Activated T-cell treated with anti-CD3 and anti-CD28 coated beads for 24 hours (primary cell): ENCODE data around the gene PCBP3.

Experiments
- DNase-seq: peaks from one replicate; pipeline ENCODE4 v3.0.0-alpha.2; 2020; ENCODE audit warnings: low read depth

PCBP3 gene

GRCh38 chr21:45861156-45861870 lies 217.8 kb downstream of the PCBP3 start:
- DNase-seq, result no peak

GRCh38 chr21:45862543-45863207 lies 219.2 kb downstream of the PCBP3 start:
- DNase-seq, result no peak

- DNase-seq, result no peak
Measured at GRCh38 chr21:45863267-45863666, 219.7 kb downstream of the PCBP3 start.

GRCh38 chr21:45863751-45864150 lies 220.2 kb downstream of the PCBP3 start:
- DNase-seq, result no peak

- DNase-seq, result no peak
Measured at GRCh38 chr21:45864436-45864835, 220.9 kb downstream of the PCBP3 start.

- DNase-seq, result no peak
Measured at GRCh38 chr21:45865106-45865835, 221.7 kb downstream of the PCBP3 start.

DNA sequence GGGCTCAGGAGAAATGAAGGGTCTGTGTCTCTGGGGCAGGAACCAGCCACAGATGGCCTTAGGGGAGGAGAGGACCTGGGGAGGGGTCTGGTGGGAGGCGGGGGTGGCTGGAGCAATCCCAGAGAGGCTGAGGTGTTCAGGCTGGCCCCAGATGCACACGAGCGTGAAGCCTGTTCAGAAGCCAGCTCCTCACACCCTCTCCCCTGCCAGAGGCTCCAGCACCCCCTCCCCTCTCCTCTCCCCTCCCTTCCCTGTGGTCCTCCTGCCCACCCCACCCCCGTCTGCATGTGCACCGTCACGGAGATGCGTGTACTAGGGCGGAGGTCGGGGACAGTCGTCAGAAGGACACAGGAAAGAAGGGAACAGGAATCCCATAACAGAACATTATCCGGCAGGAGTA lies 223.0 kb downstream of the PCBP3 start:
- DNase-seq, result no peak

DNA sequence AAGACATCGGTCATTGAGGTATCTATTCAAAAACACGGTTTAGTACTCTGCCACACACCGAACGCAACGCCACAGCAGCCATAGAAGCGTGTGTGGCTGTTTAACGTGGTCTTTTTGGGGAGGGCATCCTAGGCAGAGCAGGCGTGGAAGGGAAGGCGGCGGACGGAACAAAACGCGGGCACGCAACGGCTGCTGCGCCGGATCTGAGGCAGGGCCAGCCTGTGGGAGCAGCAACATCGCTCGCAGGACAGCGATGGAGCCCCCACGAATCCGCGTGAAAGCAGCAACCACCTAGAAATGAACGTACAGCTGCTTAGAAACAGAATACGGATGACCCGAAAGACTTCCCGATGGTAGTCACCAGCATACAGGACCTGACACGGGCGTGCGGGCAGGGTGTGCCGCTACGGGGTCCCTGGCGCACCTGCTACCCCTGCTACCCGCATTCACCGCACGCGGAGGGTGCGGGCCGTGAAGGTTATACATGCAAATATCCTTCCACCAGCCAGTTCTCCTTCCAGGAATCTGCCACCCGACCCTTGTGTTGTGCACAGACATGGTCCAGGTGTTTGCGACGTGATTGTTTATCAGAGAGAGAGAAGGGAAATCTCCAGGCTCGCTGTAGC lies 223.6 kb downstream of the PCBP3 start:
- no peak for DNase-seq

DNA sequence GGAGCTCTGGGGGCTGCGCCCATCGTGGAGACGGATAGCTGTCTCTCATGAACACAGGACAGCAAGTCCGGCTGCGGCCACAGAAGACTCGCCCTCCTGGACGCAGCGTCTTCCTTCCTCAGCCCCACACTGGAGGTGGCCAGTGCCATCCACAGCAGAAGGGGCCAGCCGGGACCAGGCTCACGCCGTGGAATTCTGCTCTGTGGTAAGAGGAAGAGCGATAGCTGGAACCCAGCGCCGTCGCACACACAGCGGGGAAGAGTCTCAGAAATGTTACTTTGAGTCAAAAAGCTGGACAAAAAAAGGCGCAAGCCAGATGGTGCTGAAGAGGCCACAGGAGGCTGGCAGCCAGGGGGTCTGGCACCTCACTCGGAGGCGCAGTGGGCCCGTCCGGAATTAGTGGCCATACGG lies 224.2 kb downstream of the PCBP3 start:
- DNase-seq, result no peak

DNA sequence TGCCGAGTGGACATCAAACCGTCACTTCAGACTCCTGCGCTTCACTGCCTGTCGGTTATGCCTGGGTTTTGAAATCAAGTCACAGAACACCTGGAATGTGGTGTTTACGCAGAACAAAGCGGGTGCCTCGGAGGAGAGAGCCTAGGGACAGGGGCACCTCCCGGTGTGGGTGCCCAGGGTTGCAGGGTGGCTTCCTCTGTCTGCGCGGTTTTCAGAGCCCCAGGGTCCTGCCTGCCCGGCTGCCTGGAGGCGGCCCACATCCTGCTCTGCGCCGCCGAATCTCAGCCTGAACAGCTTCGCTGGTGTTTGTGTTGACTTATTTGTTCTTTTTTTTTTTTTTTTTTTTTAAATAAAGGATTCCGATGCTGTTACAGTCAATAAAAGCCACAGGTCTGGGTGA lies 224.6 kb downstream of the PCBP3 start:
- DNase-seq, result no peak

- DNase-seq, result no peak
Measured at GRCh38 chr21:45868488-45868887, 225.0 kb downstream of the PCBP3 start.

DNA sequence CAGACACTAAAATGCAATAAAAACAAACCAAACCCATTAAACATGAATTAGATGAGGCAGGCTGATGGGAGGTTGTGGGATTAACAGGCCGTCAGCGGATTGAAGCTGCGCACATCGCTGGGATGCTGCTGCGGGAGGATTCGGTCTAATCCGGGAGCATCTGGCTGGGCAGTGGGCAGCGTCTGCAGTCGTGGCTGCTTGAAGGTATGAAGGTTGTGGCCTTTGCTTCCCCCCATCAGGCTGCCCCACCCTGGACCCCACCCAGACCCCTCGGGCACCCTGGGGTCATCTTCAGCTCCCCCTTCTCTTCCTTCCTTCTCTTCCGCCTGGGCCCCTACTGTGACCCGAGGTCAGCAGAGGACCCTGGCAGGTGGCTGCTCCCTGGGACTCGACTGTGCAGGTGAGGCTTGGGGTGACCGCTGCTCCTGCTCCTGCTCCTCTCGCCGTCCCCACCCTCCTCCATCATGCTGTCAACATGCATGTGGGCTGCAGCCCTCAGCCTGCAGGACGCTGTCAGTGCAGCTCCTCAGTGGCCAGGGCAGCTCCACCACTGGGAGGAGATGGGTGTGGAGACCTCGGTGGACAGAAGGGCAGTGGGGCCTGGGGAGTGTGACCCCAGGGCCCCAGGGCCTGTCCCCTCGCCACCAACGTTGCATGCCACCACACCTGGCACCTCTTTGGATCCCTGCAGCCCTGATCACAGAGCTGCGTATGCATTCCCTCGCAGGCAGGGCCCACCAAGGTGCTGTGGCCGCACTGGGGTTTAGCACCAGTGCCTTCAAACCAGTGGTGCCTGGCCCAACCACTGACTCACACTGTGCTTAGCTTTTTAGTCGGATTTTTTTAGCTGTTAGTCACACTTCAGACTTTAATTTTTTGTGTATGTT lies 225.8 kb downstream of the PCBP3 start:
- no peak for DNase-seq

GRCh38 chr21:45870421-45870820 lies 226.9 kb downstream of the PCBP3 start:
- no peak for DNase-seq

DNA sequence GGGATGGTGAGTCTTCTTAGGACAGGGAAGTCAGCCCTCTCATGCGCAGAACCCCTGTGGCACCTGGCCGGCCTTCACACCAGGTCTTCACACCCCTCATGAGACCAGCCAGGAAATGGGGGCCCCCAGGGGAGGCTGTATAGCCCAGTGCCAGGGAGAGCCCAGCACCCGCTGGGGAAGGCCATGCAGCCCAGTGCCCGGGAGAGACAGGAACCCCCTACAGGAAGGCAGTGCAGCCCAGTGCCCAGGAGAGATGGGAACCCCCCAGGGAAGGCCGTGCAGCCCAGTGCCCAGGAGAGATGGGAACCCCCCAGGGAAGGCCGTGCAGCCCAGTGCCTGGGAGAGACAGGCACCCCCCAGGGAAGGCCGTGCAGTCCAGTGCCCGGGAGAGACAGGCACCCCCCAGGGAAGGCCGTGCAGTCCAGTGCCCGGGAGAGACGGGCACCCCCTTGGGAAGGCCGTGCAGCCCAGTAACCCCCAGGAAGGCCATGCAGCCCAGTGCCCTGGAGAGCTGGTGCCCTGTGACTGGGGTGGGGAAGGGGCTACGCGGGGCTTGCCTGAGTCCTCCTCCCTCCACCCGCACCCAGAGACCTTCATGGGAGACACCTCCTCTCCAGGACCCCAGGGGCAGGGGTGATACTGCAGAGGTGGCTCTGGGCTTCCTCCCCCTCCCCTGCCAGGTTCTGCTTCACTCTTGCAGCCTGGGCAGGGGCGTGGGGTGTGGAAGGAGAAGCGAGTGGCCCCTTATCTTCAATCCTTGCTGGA lies 227.5 kb downstream of the PCBP3 start:
- no peak for DNase-seq

GRCh38 chr21:45871616-45872236 lies 228.2 kb downstream of the PCBP3 start:
- DNase-seq, result no peak

DNA sequence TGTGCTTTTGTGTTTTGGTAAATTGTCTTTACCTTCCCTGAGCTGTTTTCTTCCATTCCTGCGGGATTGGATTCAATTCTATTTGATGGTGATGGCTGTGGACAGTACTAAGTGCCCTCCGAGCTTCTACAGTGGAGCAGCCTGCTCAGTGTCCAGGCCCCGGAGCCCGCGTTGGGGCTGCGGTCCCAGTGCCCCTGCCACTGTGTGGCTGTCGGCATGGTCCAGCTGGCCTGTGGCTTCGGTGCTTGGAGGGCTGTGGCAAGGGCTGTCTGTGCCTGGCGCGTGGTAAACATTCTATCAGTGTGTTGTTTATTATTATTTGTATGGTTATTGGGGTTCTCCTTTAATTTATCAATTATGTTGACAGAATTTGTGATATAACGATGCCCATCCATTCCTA lies 228.9 kb downstream of the PCBP3 start:
- no peak for DNase-seq

DNA sequence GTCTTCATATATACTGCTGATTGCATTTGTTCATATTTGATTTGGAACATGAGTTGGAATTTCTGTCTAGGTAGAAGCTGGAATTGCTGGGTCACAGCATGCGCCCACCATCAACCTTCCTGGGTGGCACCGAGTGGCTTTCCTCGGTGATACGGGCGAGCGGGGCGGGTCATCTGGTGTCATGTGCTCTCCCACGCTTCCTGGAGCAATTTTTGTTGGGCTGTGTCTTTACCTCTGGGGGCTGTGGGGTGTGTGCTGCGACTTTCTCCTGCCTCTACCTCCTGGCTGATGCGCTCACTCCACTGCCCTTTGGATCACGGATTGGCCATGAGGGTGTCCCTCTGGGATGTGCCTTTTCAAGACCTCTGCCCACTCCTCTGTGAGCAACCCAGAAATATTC lies 229.4 kb downstream of the PCBP3 start:
- DNase-seq, result no peak

- no peak for DNase-seq
Measured at GRCh38 chr21:45873418-45873817, 229.9 kb downstream of the PCBP3 start.

DNA sequence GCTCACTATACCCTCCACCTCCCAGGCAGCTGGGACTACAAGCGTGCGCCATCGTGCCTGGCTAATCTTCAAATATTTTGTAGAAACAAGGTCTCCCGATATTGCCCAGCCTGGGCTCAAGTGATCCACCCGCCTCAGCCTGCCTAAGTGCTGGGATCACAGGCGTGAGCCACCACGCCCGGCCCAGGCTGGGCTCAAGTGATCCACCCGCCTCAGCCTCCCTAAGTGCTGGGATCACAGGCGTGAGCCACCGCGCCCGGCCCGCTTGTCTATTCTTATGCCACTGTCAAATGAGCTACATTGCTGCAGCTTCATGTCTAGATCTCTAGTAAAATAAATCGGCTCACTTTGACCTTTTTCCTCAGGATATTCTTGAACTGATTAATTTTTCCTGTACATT lies 230.3 kb downstream of the PCBP3 start:
- no peak for DNase-seq

GRCh38 chr21:45874716-45875415 lies 231.3 kb downstream of the PCBP3 start:
- DNase-seq, result no peak
